Medulla oblongata (tissue), 1 donor: ENCODE measurements around the gene PAFAH2.

Experiments
- DNase-seq: peaks from one replicate; pipeline ENCODE4 v3.0.0-alpha.2; 2015; ENCODE audit errors: extremely low spot score

Gene PAFAH2

GRCh38 chr1:25932321-25932720 is 65.5 kb downstream of the PAFAH2 start:
- DNase-seq = no peak

- DNase-seq = no peak
Observed at GRCh38 chr1:25929016-25929415, 68.8 kb downstream of the PAFAH2 start.

- DNase-seq = peak; percentile 27
Observed at GRCh38 chr1:25927521-25928265, 70.2 kb downstream of the PAFAH2 start.

GRCh38 chr1:25926731-25927496 is 70.9 kb downstream of the PAFAH2 start:
- peak; percentile 87 for DNase-seq

GRCh38 chr1:25924454-25924853 is 73.4 kb downstream of the PAFAH2 start:
- DNase-seq = no peak

GRCh38 chr1:25922971-25923552 is 74.8 kb downstream of the PAFAH2 start:
- peak; percentile 52 for DNase-seq

- peak; percentile 54 for DNase-seq
Observed at GRCh38 chr1:25922056-25922970, 75.5 kb downstream of the PAFAH2 start.

- no peak for DNase-seq
Observed at GRCh38 chr1:25918615-25919014, 79.2 kb downstream of the PAFAH2 start.

- no peak for DNase-seq
Observed at GRCh38 chr1:25917996-25918395, 79.9 kb downstream of the PAFAH2 start.

- DNase-seq = no peak
Observed at GRCh38 chr1:25916460-25916859, 81.4 kb downstream of the PAFAH2 start.

GRCh38 chr1:25914074-25914995 is 83.5 kb downstream of the PAFAH2 start:
- no peak for DNase-seq

- no peak for DNase-seq
Observed at GRCh38 chr1:25913206-25913605, 84.7 kb downstream of the PAFAH2 start.

- DNase-seq = no peak
Observed at GRCh38 chr1:25912076-25912831, 85.6 kb downstream of the PAFAH2 start.

GRCh38 chr1:25911162-25911561 is 86.7 kb downstream of the PAFAH2 start:
- DNase-seq = no peak
